HG03045 (cell line): ENCODE data around the gene FANCI.

Experiments used
- ATAC-seq: cut with Tn5 transposase; IDR thresholded peaks from one replicate; pipeline ENCODE4 v1.9.1; 2021; ENCODE audit warnings: mild to moderate bottlenecking, moderate library complexity; ENCODE audit not compliant: unreplicated experiment

The FANCI gene

GRCh38 chr15:89243691-89244573 lies at the start of gene FANCI:
TSS of gene FANCI (plus strand) at chr15:89243979. CDS start at chr15:89247648, 3,669 bp downstream.
- peak; percentile 93 for ATAC-seq

GRCh38 chr15:89194608-89195007 lies 49.2 kb upstream of the FANCI start:
- no peak for ATAC-seq

GRCh38 chr15:89195836-89196235 lies 47.9 kb upstream of the FANCI start:
- ATAC-seq: no peak

- ATAC-seq: no peak
Measured at GRCh38 chr15:89196241-89196640, 47.5 kb upstream of the FANCI start.

GRCh38 chr15:89196994-89197393 lies 46.8 kb upstream of the FANCI start:
- ATAC-seq: no peak

- no peak for ATAC-seq
Measured at GRCh38 chr15:89197503-89197971, 46.2 kb upstream of the FANCI start.

- no peak for ATAC-seq
Measured at GRCh38 chr15:89198196-89198595, 45.6 kb upstream of the FANCI start.

- ATAC-seq: no peak
Measured at GRCh38 chr15:89198934-89199333, 44.8 kb upstream of the FANCI start.

- no peak for ATAC-seq
Measured at GRCh38 chr15:89199746-89200145, 44.0 kb upstream of the FANCI start.

GRCh38 chr15:89200182-89200581 lies 43.6 kb upstream of the FANCI start:
- ATAC-seq: no peak

- no peak for ATAC-seq
Measured at GRCh38 chr15:89201465-89202005, 42.2 kb upstream of the FANCI start.

- no peak for ATAC-seq
Measured at GRCh38 chr15:89203705-89204273, 40.0 kb upstream of the FANCI start.

GRCh38 chr15:89205991-89206585 lies 37.7 kb upstream of the FANCI start:
- no peak for ATAC-seq

- ATAC-seq: peak; percentile 73
Measured at GRCh38 chr15:89206908-89207331, 36.9 kb upstream of the FANCI start.

- ATAC-seq: no peak
Measured at GRCh38 chr15:89208256-89208655, 35.5 kb upstream of the FANCI start.

GRCh38 chr15:89209057-89209456 lies 34.7 kb upstream of the FANCI start:
- no peak for ATAC-seq

- ATAC-seq: no peak
Measured at GRCh38 chr15:89211678-89212170, 32.1 kb upstream of the FANCI start.

GRCh38 chr15:89215627-89216026 lies 28.2 kb upstream of the FANCI start:
- ATAC-seq: no peak

GRCh38 chr15:89217031-89217430 lies 26.7 kb upstream of the FANCI start:
- no peak for ATAC-seq

GRCh38 chr15:89217686-89218376 lies 25.9 kb upstream of the FANCI start:
- no peak for ATAC-seq

- ATAC-seq: no peak
Measured at GRCh38 chr15:89218531-89218930, 25.2 kb upstream of the FANCI start.
